Heart left ventricle (tissue), 13 donors: ENCODE data around the gene GPX2.

ENCODE experiments used
- POLR2A ChIP-seq, 2 donors: fragments of 450-650 bp; IDR thresholded peaks; one replicate each; pipeline ENCODE4 v1.6.1; 2017; ENCODE audit warnings: antibody characterized with exemption in 2 of 2, mild to moderate bottlenecking in 2 of 2, moderate library complexity in 2 of 2
- TF ChIP-seq, protein P1 (sequence below), 12 donors: fragments of 200-600 bp; sonication (generic) in 4 of 12; IDR thresholded peaks; one replicate each; pipeline versions ENCODE4 v1.5.0 to v1.8.0; 2018 to 2022; ENCODE audit warnings: antibody characterized with exemption in 12 of 12, mild to moderate bottlenecking in 5 of 12
- donor health status: ischemic (EF 13 %, LVEDD 7.1; RV severe dilation, severe dysfunction).
- donor health status: DM: no; HTN: yes; CAD: no.
- donor health status: DM: no; HTN: no; CAD: no.
- donor health status: ischemic (EF 25% LVEDD 6.9; RV normal size, moderate dysfunction).
- donor health status: ischemic (EF 25% LVEDD 5.7; RV mildly dilated, moderate dysfunction).
- donor health status: ischemic (EF 35%, LVEDD 5.7; RV mildly dilated, moderate dysfunction).
- donor health status: nonischemic (EF 11% LVEDD 7.7; RV severe dilation, severe dysfunction).
- donor health status: DM: yes; HTN: yes; CAD: no.
- donor health status: PGD.
- donor health status: ischemic (EF 29% LVEDD 5.4; RV normal size, mild dysfunction).
- donor health status: nonischemic (EF 23%, LVEDD 6.1; RV moderate dilation, normal function).

DNA sequence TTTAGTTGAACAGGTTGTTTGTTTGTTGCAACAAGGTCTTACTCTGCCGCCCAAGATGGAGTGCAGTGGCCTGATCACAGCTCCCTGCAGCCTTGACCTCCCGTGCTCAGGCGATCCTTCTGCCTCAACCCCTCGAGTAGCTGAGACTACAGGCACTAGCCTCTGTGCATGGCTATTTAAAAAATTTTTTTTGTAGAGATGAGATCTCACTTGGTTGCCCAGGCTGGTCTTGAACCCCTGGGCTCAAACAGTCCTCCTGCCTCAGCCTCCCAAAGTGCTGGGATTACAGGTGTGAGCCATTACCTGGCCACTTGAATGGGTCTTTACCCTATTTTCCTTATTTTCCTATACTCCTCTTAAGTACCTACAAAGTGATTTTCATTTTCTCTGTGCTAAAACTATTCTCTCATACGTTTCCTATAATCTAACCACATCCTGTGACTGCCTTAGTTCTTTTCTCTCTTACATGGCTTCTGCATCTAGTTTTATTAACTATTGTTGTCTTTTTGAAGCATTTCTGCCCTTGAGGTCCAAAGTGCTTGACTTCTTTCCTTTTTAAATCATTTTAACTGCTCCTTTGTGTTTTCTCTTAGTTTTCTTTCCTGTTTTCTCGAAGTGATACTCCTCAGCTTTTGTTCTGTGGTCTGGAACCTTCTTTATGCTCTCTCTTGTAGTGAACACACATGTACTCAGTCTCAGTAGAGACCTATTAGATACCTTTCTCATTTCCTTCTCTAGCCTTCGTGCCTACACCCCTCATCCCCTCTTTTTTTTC, 14.1 kb downstream of the GPX2 start:
- TF ChIP-seq, protein P1, sequence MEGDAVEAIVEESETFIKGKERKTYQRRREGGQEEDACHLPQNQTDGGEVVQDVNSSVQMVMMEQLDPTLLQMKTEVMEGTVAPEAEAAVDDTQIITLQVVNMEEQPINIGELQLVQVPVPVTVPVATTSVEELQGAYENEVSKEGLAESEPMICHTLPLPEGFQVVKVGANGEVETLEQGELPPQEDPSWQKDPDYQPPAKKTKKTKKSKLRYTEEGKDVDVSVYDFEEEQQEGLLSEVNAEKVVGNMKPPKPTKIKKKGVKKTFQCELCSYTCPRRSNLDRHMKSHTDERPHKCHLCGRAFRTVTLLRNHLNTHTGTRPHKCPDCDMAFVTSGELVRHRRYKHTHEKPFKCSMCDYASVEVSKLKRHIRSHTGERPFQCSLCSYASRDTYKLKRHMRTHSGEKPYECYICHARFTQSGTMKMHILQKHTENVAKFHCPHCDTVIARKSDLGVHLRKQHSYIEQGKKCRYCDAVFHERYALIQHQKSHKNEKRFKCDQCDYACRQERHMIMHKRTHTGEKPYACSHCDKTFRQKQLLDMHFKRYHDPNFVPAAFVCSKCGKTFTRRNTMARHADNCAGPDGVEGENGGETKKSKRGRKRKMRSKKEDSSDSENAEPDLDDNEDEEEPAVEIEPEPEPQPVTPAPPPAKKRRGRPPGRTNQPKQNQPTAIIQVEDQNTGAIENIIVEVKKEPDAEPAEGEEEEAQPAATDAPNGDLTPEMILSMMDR (IDR thresholded peaks at IDR 0.05), result no peak
- no peak for TF ChIP-seq POLR2A (IDR thresholded peaks at IDR 0.05)
